CD4-positive, alpha-beta T cell (primary cell): ENCODE data around the gene PTPRF. TPM values are rescaled to one million over a fixed set of nuclear protein-coding genes. Genes with fewer than 3 reads are reported as not detected.

Experiments
- ATAC-seq: fragments of 200-7000 bp; cut with Tn5 transposase; one replicate; pipeline ENCODE4 v1.10.0; 2022; ENCODE audit warnings: mild to moderate bottlenecking; ENCODE audit not compliant: poor library complexity
- CTCF ChIA-PET: fragments of 350-600 bp; sonication (Branson Sonifier 250); formaldehyde crosslinking; loops from one replicate; lab custom pipeline; 2021; ENCODE audit warnings: antibody characterized with exemption, inconsistent platforms; lab: Charles Lee
- POLR2A ChIA-PET: fragments of 350-600 bp; sonication (Branson Sonifier 250); formaldehyde crosslinking; loops from one replicate; lab custom pipeline; 2021; ENCODE audit warnings: antibody characterized with exemption, inconsistent platforms; lab: Charles Lee
- DNase-seq, 14 experiments: peaks; one replicate each; pipeline ENCODE4 v3.0.0-alpha.2; 2013 to 2020; ENCODE audit warnings: mixed read lengths in 2 of 14
- H3K27ac ChIP-seq, 2 donors: one replicate each; pipeline versions ENCODE4 v1.5.1 to v1.7.0; 2013; ENCODE audit warnings: low read length in 2 of 2, low read depth in 1 of 2, mild to moderate bottlenecking in 1 of 2
- H3K27me3 ChIP-seq, 2 experiments: 1 replicate in 1 of 2; 2 replicates in 1 of 2; pipeline versions ENCODE4 v1.6.1 to v1.7.0; 2013; ENCODE audit warnings: low read length in 2 of 2, control low read depth in 1 of 2, mild to moderate bottlenecking in 1 of 2, moderate library complexity in 1 of 2; ENCODE audit not compliant: insufficient read depth in 2 of 2, control insufficient read depth in 1 of 2
- H3K36me3 ChIP-seq: one replicate; pipeline ENCODE4 v1.6.1; 2013; ENCODE audit warnings: low read length, control low read depth; ENCODE audit not compliant: insufficient read depth
- H3K4me1 ChIP-seq: one replicate; pipeline ENCODE4 v1.6.1; 2013; ENCODE audit warnings: low read length, control low read depth; ENCODE audit not compliant: insufficient read depth
- H3K4me3 ChIP-seq: one replicate; pipeline ENCODE4 v1.5.1; 2013; ENCODE audit warnings: mild to moderate bottlenecking, low read length, moderate library complexity
- H3K9me3 ChIP-seq, 2 experiments: 1 replicate in 1 of 2; 2 replicates in 1 of 2; pipeline versions ENCODE4 v1.6.1 to v1.7.0; 2013; ENCODE audit warnings: low read length in 2 of 2, mild to moderate bottlenecking in 2 of 2, control low read depth in 1 of 2, moderate library complexity in 1 of 2; ENCODE audit not compliant: control insufficient read depth in 1 of 2, insufficient read depth in 1 of 2
- H3K27ac Mint-ChIP-seq: one replicate; pipeline ENCODE4 v1.8.0; 2020; ENCODE audit warnings: mixed read lengths
- H3K27me3 Mint-ChIP-seq: one replicate; pipeline ENCODE4 v1.8.0; 2021; ENCODE audit warnings: mixed read lengths
- H3K36me3 Mint-ChIP-seq: one replicate; pipeline ENCODE4 v1.8.0; 2021; ENCODE audit warnings: low read depth, mixed read lengths
- H3K4me1 Mint-ChIP-seq: one replicate; pipeline ENCODE4 v1.8.0; 2021; ENCODE audit warnings: low read depth, mixed read lengths
- H3K4me3 Mint-ChIP-seq: one replicate; pipeline ENCODE4 v1.8.0; 2020; ENCODE audit warnings: mild to moderate bottlenecking, mixed read lengths
- H3K9me3 Mint-ChIP-seq: one replicate; pipeline ENCODE4 v1.8.0; 2020; ENCODE audit warnings: mixed read lengths
- intact Hi-C, 2 experiments: fragments of 100-400 bp; cut with DNase I in 1 of 2; cut with micrococcal nuclease in 1 of 2; formaldehyde crosslinking; loops; one replicate each; pipeline versions ENCODE4 v1.15.1 to v1.9.0; 2023 to 2025; cut with DNase I, micrococcal nuclease
- total RNA-seq, 174 experiments: library from RNA in 2 of 174; stranded (reverse) in 2 of 174; gene quantifications; one replicate each; pipeline ENCODE4 v1.2.3 and lab custom pipeline; 2021 to 2026
- TF ChIP-seq, protein P1 (sequence below): fragments of 200-600 bp; IDR thresholded peaks from one replicate; pipeline ENCODE4 v1.8.0; 2022; ENCODE audit warnings: antibody characterized with exemption, mild to moderate bottlenecking

PTPRF gene
- total RNA-seq, 2 experiments from 2014 or later, result 0.14 TPM

DNA sequence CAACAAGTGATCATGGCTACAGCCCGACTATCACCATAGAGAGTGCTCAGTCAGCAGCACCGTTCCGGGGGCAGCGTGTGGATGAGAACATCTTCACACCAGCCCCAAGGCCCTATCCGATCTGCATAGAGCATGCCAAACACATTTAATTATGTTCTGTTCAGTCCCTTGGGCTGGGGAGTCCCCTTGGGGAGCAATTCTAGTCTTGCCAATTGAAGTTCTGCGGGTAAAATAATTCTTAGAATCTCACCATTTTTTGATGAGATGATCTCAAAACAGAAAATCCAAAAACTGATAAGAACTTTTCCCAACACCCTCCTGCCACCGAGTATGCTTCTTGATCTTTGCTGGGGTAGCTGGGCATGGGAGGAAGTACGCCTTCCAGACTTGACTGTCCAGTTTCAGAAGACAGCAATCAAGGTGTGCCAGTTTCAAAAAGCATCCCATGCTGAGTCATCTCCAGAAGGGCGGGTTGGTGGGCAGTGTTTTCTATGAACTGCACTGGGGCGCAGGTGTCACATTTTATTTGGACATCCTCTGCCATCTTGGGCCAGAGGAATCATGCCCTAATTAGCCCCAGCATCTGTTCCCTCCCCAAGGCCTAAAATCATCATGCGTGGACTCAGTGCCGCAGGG, 20.8 kb upstream of the PTPRF start:
- Mint-ChIP-seq H3K4me1 (no peaks in the 10 kb centered on the region), H3K9me3 (no peaks in the 10 kb centered on the region), H3K36me3 (no peaks in the 10 kb centered on the region), H3K27me3 (peaks cover 12% of the 10 kb centered on the region), H3K27ac (no peak overlapping the region), H3K4me3 (no peak overlapping the region)
- no peak for DNase-seq
- no peaks in the 10 kb centered on the region for H3K27me3 ChIP-seq
- TF ChIP-seq, protein P1, sequence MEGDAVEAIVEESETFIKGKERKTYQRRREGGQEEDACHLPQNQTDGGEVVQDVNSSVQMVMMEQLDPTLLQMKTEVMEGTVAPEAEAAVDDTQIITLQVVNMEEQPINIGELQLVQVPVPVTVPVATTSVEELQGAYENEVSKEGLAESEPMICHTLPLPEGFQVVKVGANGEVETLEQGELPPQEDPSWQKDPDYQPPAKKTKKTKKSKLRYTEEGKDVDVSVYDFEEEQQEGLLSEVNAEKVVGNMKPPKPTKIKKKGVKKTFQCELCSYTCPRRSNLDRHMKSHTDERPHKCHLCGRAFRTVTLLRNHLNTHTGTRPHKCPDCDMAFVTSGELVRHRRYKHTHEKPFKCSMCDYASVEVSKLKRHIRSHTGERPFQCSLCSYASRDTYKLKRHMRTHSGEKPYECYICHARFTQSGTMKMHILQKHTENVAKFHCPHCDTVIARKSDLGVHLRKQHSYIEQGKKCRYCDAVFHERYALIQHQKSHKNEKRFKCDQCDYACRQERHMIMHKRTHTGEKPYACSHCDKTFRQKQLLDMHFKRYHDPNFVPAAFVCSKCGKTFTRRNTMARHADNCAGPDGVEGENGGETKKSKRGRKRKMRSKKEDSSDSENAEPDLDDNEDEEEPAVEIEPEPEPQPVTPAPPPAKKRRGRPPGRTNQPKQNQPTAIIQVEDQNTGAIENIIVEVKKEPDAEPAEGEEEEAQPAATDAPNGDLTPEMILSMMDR, result no peak
- no peaks in the 10 kb centered on the region for H3K4me1 ChIP-seq
- ATAC-seq, result no peak
- H3K27ac ChIP-seq, result no peak overlapping the region
- POLR2A ChIA-PET, result no interaction called here
- intact Hi-C loops, result no loop called here
- H3K36me3 ChIP-seq, result no peaks in the 10 kb centered on the region
- CTCF ChIA-PET, result no interaction called here
- no peak overlapping the region for H3K4me3 ChIP-seq
- H3K9me3 ChIP-seq, result no peaks in the 10 kb centered on the region

DNA sequence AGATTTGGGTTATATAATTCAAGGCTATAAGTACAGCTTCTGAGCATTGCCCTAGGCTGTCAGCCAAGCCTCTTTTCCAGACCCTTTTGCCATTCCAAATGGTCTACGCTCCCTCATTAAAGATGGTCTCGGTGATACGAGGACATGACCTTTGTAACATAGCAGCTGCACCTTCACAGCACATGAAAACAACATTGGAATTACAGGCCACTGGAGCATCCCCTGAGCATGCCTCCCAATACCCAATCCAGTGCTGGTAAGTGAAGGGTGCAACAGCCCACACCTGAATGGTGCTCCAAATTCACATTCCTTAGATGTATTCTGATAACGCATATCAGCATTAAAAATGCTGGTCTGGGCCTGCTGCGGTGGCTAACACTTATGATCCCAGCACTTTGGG, 20.1 kb upstream of the PTPRF start:
- no peak overlapping the region for H3K4me3 ChIP-seq
- no peak overlapping the region for H3K27ac Mint-ChIP-seq
- intact Hi-C loops, result no loop called here
- no peaks in the 10 kb centered on the region for H3K9me3 ChIP-seq
- no peak for ATAC-seq
- ChIA-PET CTCF (no interaction called here), POLR2A (no interaction called here)
- no peaks in the 10 kb centered on the region for H3K4me1 Mint-ChIP-seq
- H3K36me3 Mint-ChIP-seq, result no peaks in the 10 kb centered on the region
- DNase-seq, result no peak
- no peaks in the 10 kb centered on the region for H3K36me3 ChIP-seq
- H3K27me3 Mint-ChIP-seq, result peaks cover 12% of the 10 kb centered on the region
- no peak overlapping the region for H3K27ac ChIP-seq
- H3K4me1 ChIP-seq, result no peaks in the 10 kb centered on the region
- no peaks in the 10 kb centered on the region for H3K9me3 Mint-ChIP-seq
- no peak overlapping the region for H3K4me3 Mint-ChIP-seq
- H3K27me3 ChIP-seq, result no peaks in the 10 kb centered on the region
- TF ChIP-seq, protein P1, result no peak

DNA sequence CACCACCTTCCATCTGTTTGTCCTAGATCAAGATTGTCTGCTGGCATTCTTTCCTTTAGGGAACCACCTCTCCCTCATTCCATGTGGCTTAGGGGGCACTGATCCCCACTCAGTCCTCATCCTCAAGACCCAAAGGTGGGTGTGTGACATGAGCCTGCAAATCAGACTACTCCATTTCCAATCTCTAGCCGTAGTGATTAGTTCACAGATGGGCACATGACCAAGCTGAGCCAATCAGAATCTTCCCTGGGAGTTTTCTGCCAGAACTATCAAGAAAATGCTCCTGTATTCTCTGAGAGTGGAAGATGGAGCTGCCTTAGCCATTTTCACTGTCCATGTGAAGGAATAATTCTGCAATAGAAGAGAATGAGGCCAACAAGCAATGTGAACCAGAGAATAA, 19.3 kb upstream of the PTPRF start:
- DNase-seq (no peak), ATAC-seq (no peak)
- Mint-ChIP-seq H3K4me3 (no peak overlapping the region), H3K4me1 (no peaks in the 10 kb centered on the region), H3K9me3 (no peaks in the 10 kb centered on the region), H3K27ac (no peak overlapping the region), H3K27me3 (peaks cover 8% of the 10 kb centered on the region), H3K36me3 (no peaks in the 10 kb centered on the region)
- Histone ChIP-seq H3K36me3 (no peaks in the 10 kb centered on the region), H3K4me1 (no peaks in the 10 kb centered on the region), H3K27ac (no peak overlapping the region), H3K27me3 (no peaks in the 10 kb centered on the region), H3K4me3 (no peak overlapping the region), H3K9me3 (no peaks in the 10 kb centered on the region)
- ChIA-PET POLR2A (no interaction called here), CTCF (no interaction called here)
- TF ChIP-seq, protein P1, result no peak
- intact Hi-C loops, result no loop called here
